Measurements from ENCODE around the gene SMIM27.
"Not testable (repeated sequence)": the region's sequence is repeated elsewhere in the genome, so short reads cannot be mapped to it uniquely, and the experiment has no call there.

SMIM27 gene

DNA sequence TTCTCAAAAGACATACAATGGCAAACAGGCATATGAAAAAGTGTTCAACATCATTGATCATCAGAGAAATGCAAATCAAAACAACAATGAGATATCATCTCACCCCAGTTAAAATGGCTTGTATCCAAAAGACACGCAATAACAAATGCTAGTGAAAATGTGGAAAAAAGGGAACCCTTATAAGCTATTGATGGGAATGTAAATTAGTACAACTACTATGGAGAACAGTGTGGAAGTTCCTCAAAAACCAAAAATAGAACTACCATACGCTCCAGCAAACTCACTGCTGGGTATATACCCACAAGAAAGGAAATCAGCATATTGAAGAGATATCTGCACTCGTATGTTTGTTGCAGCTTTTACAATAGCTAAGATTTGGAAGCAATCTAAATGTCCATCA is 46.9 kb downstream of the SMIM27 start:
- not testable (repeated sequence) for DNase-seq (ENCODE audit: low spot score)

Data from COLO829 (cell line).